Esophagus squamous epithelium (tissue), 5 donors: ENCODE measurements around the gene SBSN. TPM values are rescaled to one million over a fixed set of nuclear protein-coding genes. Genes with fewer than 3 reads are reported as not detected.

ENCODE experiments used
- DNase-seq: peaks from one replicate; lab custom pipeline; 2025; lab: John Stamatoyannopoulos, UW
- H3K27ac ChIP-seq, 4 donors: fragments of 200-600 bp; sonication (generic); one replicate each; pipeline ENCODE4 v1.5.1; 2016 to 2019; ENCODE audit warnings: mild to moderate bottlenecking in 1 of 4
- H3K27me3 ChIP-seq, 4 donors: fragments of 200-600 bp; sonication (generic); 1 replicate in 3 of 4; 2 replicates in 1 of 4; pipeline versions ENCODE4 v1.5.1 to v1.6.0; 2017 to 2021; ENCODE audit warnings: antibody characterized with exemption in 1 of 4
- H3K36me3 ChIP-seq, 3 donors: fragments of 200-600 bp; sonication (generic); one replicate each; pipeline ENCODE4 v1.5.1; 2016 to 2019
- H3K4me1 ChIP-seq, 3 donors: fragments of 200-600 bp; sonication (generic); one replicate each; pipeline ENCODE4 v1.5.1; 2017 to 2019
- H3K4me3 ChIP-seq, 4 donors: fragments of 200-600 bp; sonication (generic); 1 replicate in 3 of 4; 2 replicates in 1 of 4; pipeline ENCODE4 v1.5.1; 2016 to 2019; ENCODE audit warnings: mild to moderate bottlenecking in 2 of 4, moderate library complexity in 1 of 4
- H3K9me3 ChIP-seq, 3 donors: fragments of 200-600 bp; sonication (generic); one replicate each; pipeline ENCODE4 v1.5.1; 2016 to 2019
- CTCF ChIP-seq, 6 experiments: fragments of 450-650 bp in 4 of 6; fragments of 200-600 bp in 2 of 6; sonication (generic) in 2 of 6; IDR thresholded peaks; one replicate each; pipeline ENCODE4 v1.5.1; 2016 to 2019; ENCODE audit warnings: antibody characterized with exemption in 6 of 6, mild to moderate bottlenecking in 4 of 6, moderate library complexity in 4 of 6
- POLR2A ChIP-seq, 4 donors: fragments of 450-650 bp; IDR thresholded peaks; one replicate each; pipeline ENCODE4 v1.6.1; 2017; ENCODE audit warnings: antibody characterized with exemption in 4 of 4, mild to moderate bottlenecking in 4 of 4, moderate library complexity in 3 of 4
- WGBS, 2 donors: methylation state at CpG; one replicate each; pipeline ENCODE4 v1.1.5; 2018; 5-methylcytosine and 5-hydroxymethylcytosine counted together
- intact Hi-C: fragments of 100-400 bp; cut with DNase I; formaldehyde crosslinking; loops from one replicate; pipeline ENCODE4 v1.15.0; 2022
- total RNA-seq, 4 donors: library from RNA; depleted of rRNA; stranded (reverse); fragments of >200 nt; gene quantifications; one replicate each; pipeline ENCODE4 v1.1.0, GENCODE V29; 2016
- donor health status: DM: yes; HTN: yes; CAD: no.

SBSN gene
- total RNA-seq, 4 donors from 2014 or later = 58.2 to 1,096 (median 541) TPM

GRCh38 chr19:35560677-35561076 is 32.6 kb upstream of the SBSN start:
- peaks cover 0 to 83% (median 4%) of the 10 kb centered on the region in 4 donors for H3K27me3 ChIP-seq
- no peak overlapping the region for H3K27ac ChIP-seq
- intact Hi-C loops = no loop called here
- WGBS, 2 donors = 61 to 70% methylated on average over 6 of the region's 6 CpGs
- no peak overlapping the region for H3K4me3 ChIP-seq
- no peak for TF ChIP-seq POLR2A (IDR thresholded peaks at IDR 0.05)
- TF ChIP-seq CTCF (IDR thresholded peaks at IDR 0.05) = no peak
- peaks cover 6 to 15% (median 13%) of the 10 kb centered on the region in 3 donors for H3K4me1 ChIP-seq
- DNase-seq = no peak
- no peaks in the 10 kb centered on the region for H3K36me3 ChIP-seq
- no peaks in the 10 kb centered on the region for H3K9me3 ChIP-seq

GRCh38 chr19:35560271-35560670 is 32.2 kb upstream of the SBSN start:
- Histone ChIP-seq H3K27me3 (peaks cover 0 to 82% (median 4%) of the 10 kb centered on the region in 4 donors), H3K4me3 (no peak overlapping the region), H3K4me1 (peaks cover 6 to 15% (median 13%) of the 10 kb centered on the region in 3 donors), H3K36me3 (no peaks in the 10 kb centered on the region), H3K9me3 (no peaks in the 10 kb centered on the region), H3K27ac (no peak overlapping the region)
- intact Hi-C loops = no loop called here
- 88 to 93% methylated on average over 4 to 5 of the region's 18 CpGs for WGBS, 2 donors
- TF ChIP-seq CTCF (IDR thresholded peaks at IDR 0.05) = no peak
- TF ChIP-seq POLR2A (IDR thresholded peaks at IDR 0.05) = no peak
- no peak for DNase-seq

GRCh38 chr19:35559781-35560180 is 31.7 kb upstream of the SBSN start:
- H3K4me1 ChIP-seq = peaks cover 6 to 15% (median 13%) of the 10 kb centered on the region in 3 donors
- no peak overlapping the region for H3K4me3 ChIP-seq
- TF ChIP-seq CTCF (IDR thresholded peaks at IDR 0.05) (no peak), POLR2A (IDR thresholded peaks at IDR 0.05) (no peak)
- intact Hi-C loops = no loop called here
- peaks cover 0 to 77% (median 4%) of the 10 kb centered on the region in 4 donors for H3K27me3 ChIP-seq
- no peak overlapping the region for H3K27ac ChIP-seq
- no peak for DNase-seq
- H3K9me3 ChIP-seq = no peaks in the 10 kb centered on the region
- H3K36me3 ChIP-seq = no peaks in the 10 kb centered on the region
- 84 to 89% methylated on average over 18 to 22 of the region's 23 CpGs for WGBS, 2 donors

- intact Hi-C loops = no loop called here
- TF ChIP-seq CTCF (IDR thresholded peaks at IDR 0.05) = no peak
- TF ChIP-seq POLR2A (IDR thresholded peaks at IDR 0.05) = no peak
Observed at GRCh38 chr19:35559281-35559659, 31.2 kb upstream of the SBSN start.

GRCh38 chr19:35558400-35559280 is 30.5 kb upstream of the SBSN start:
- H3K4me1 ChIP-seq = peaks cover 6 to 15% (median 13%) of the 10 kb centered on the region in 3 donors
- DNase-seq = no peak
- H3K9me3 ChIP-seq = no peaks in the 10 kb centered on the region
- intact Hi-C loops = no loop called here
- H3K4me3 ChIP-seq = peak overlapping the region; percentile 7 to 57 (median 38)
- TF ChIP-seq POLR2A (IDR thresholded peaks at IDR 0.05) (no peak), CTCF (IDR thresholded peaks at IDR 0.05) (no peak)
- H3K36me3 ChIP-seq = no peaks in the 10 kb centered on the region
- WGBS, 2 donors = 30 to 54% methylated on average over 7 to 16 of the region's 53 CpGs
- H3K27me3 ChIP-seq = peaks cover 0 to 68% (median 4%) of the 10 kb centered on the region in 4 donors
- H3K27ac ChIP-seq = no peak overlapping the region

More at GRCh38 chr19:35559281-35559659, 31.2 kb upstream of the SBSN start:
- peaks cover 6 to 15% (median 13%) of the 10 kb centered on the region in 3 donors for H3K4me1 ChIP-seq
- no peaks in the 10 kb centered on the region for H3K9me3 ChIP-seq
- no peak overlapping the region for H3K4me3 ChIP-seq
- no peak for DNase-seq
- 47 to 52% methylated on average over 10 to 11 of the region's 11 CpGs for whole genome bisulfite sequencing, 2 donors
- H3K27ac ChIP-seq = no peak overlapping the region
- H3K27me3 ChIP-seq = peaks cover 0 to 72% (median 4%) of the 10 kb centered on the region in 4 donors
- H3K36me3 ChIP-seq = no peaks in the 10 kb centered on the region
